HuH-7.5 (cell line): ENCODE results near the gene TSPAN14.

Experiments
- DNase-seq: peaks from one replicate; pipeline ENCODE4 v3.0.0; 2011; ENCODE audit warnings: low spot score

The TSPAN14 gene

GRCh38 chr10:80487791-80488538 lies 33.9 kb downstream of the TSPAN14 start:
- DNase-seq: no peak

GRCh38 chr10:80488539-80489066 lies 34.5 kb downstream of the TSPAN14 start:
- DNase-seq: no peak

- no peak for DNase-seq
Observed at GRCh38 chr10:80489371-80490112, 35.4 kb downstream of the TSPAN14 start.

- no peak for DNase-seq
Observed at GRCh38 chr10:80491251-80492102, 37.4 kb downstream of the TSPAN14 start.

- DNase-seq: no peak
Observed at GRCh38 chr10:80492848-80493521, 38.9 kb downstream of the TSPAN14 start.

DNA sequence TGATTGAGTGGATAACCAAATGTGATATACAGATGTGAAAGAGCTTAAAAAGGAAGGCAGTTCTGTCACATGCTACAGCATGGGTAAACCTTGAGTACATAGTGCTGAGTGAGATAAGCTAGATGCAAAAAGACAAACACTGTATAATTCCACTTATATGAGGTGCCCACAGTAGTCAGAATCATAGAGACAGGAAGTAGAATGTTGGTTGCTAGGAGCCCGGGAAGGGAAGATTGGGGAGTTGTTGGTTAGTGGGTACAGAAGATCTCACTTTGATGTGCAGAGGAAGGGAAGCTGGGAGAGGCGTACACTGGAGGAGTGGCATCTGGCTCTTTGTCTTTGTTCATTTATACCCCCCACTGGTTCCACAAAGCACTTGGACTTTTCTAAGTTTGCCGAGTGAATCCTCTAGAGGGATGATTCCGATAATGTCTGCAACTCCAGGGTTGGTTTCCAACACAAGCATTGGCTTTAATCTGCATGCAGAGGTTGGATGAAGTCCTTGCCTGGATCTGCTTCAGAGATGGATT lies 39.5 kb downstream of the TSPAN14 start:
- DNase-seq: no peak

DNA sequence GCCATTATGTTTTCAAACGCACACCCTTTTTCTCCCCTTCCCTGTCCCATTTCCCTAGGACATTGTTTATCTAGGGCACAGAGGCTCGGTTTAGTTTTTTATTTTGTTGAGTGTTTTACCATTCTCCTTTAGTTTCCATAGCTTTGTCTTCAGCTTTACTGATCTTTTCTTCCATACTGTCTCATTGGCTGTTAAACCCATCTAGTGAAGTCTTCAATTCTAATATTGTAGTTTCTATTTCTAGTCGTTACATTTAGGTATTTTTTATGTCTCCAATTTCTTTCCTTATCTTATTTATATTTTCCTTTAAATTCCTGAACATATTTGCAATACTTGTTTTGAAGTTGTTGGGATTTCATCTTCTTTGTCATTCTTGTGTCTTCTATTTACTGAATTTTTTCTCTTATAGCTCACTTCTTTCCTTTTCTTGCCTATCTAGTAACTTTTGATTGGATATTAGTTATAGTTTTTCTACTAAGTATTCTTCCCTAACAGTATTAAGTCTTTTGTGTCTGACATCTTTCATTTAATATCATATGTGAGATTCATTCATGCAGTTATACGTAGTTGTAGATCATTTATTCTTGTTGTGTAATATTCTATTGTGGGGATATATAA lies 42.6 kb downstream of the TSPAN14 start:
- DNase-seq: no peak

DNA sequence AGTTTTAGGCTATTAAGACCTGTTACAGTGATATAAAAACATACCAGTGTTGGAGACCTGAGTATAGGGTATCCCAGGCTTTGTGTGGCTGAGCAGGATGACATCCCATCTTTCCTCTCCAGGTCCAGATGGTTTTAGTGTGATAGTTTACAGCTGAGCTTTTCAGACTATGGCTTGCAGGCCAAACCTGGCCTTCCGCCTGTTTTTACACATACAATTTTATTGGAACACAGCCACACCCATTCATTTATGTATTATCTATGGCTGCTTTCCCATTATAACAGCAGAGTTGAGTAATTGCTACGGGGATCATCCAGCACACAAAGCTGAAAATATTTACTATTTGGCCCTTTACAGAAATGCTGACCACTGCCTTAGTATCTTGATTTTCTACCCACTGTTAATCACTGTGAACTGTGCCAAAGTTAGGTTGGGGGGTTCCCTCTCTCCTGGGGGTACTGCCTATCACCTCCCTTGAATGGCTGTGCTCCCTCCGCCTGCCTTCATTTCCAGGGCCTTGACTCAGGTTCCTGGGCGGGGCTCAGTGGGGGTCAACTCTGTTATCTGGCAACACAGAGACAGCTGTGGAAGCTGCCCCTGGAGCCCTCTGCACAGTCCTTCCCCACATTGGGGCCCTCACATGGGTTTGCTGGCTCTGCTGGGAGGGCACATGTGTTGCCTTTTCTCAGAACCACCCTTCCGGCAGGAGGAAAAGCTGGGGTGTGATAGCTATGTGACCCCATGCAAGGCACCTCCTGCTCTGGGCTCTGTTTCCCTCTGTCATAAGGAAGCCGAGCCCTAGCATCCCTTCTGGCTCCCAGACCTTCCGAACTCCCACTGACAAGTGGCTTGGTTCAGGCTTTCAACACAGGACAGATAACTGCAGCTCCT lies 43.3 kb downstream of the TSPAN14 start:
- DNase-seq: no peak

DNA sequence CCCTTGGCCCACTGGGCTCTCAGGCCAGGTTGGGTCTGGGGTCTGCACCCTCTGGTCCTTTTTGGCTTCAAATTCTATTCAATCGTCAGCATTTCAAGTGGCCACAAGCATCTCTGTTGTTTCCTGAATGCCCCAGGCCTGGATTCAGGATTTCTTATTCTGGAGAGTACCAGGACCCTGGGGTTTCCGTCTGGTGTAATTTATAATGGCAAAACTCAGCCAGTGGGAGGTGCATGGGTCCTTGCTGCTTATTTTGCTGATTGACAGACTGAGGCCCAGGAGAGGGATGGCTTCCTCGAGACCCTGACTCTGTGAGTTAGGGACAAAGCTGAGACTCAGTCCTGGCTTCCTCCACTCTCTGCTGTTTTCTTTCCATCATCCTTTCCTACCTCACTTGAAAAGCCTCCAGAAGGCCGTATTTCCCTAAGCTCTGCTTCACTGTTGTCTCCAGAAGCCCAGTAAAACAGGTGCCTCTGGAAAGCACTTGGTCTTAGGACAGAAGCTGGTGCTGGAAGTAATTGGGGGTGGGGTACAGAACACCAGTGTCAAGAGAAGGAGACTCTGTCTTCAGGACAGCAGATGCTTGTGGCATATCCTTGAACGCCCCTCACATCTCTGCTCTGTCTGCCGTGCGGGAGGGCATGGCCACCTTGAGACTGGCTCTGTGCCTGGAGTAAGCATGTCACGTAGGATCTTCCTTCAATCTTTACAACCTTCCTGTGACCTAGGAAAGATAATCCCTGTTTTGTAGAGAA lies 44.1 kb downstream of the TSPAN14 start:
- no peak for DNase-seq

DNA sequence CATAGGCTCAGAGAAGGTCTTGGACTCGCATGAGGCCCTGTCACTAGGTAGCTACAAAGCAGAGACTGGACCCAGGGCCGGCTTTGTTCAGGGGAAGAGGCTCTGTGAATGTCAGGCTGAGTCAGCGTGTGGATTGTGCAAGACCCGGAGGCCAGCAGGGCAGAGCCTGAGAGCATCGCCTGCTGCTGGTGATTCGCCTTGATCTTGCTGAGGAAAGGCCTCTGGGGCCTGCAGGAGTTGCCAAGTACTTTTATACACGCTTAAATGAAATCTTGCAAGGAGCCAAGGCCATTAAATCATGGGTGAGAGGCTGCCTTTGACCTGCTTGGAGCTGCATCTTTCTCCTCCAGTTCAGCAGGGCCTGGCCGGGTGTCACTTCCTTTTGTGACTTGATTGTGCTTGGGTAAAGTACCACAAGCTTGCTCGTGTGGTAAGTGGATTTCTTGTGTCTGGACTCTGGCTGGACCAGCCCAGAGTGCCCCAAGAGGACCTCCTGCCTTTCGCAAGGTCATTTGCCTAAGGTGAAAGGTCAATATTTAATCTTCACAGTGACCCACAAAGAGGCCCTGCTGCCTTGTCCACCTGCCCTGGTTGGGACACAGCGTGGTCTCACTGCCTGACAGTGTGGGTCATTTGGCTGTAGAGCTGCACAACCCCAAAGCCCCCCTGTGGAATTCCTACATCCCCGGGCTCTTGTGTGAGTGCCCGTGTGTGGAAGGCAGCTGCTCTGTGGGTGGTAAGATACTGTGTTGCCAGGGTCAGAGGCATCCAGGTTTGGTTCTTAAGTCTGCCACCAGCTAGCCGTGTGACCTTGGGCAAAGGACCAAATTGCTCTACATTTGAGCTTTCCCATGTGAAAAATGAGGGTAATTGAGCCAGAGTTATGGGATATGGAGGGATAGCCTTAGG lies 45.0 kb downstream of the TSPAN14 start:
- DNase-seq: peak; percentile 47

- no peak for DNase-seq
Observed at GRCh38 chr10:80500572-80501380, 46.7 kb downstream of the TSPAN14 start.

DNA sequence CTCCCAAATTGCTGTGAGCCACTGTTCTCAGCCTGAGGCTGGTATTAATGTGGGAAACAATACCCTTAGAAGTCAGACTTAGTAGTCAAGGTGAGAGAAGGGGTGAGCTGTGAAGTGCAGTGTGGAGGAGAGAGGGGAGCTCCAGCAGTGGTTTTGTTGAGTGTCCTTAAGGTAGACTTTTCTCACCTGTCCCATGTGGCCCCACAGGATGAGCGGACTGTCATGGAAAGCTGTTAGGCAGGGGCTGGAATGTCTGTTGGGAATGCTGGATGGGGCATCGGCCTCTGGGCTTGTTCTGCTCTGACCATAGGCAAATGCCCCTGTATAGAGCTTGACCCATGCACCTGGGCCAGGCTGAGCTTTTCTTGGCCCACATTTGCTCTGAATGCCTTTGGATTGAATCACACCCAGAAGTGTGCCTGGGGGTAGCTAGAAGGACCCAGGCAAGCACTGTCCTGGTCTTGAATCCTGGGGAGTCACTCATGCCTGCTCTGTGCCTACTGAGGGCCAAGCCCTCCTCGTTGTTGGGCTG lies 47.3 kb downstream of the TSPAN14 start:
- no peak for DNase-seq

- no peak for DNase-seq
Observed at GRCh38 chr10:80501913-80502521, 47.9 kb downstream of the TSPAN14 start.

- DNase-seq: no peak
Observed at GRCh38 chr10:80502621-80503583, 48.8 kb downstream of the TSPAN14 start.

DNA sequence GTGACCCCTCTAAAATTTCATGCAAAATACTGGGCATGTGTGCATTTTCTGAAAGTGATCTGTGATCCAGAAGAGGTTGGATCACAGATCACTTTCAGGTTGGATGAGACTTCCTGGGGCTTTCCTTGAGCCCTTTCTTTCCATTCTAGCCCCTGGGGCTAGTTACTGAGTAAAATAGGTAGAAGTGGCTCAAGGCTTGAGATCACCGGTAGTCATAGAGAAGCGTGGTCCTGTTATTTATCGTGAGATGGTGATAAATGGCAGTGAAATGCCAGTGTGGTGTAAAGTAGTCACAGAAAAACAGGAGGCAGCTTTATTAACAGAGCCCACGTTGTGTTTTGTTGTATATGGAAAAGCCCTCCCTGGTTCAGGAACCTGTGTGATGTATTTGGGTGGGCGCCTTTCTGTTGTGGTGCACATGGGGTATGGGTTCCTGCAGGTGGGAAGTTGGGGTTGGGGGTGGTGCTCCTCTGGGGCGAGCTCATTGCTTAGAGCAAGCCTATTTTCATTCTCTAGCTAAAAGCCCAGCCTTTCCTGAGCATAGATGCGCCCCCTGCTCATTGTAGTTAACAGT lies 49.6 kb downstream of the TSPAN14 start:
- DNase-seq: no peak
